DOHH2 (cell line): ENCODE measurements around the gene PURB.

Experiments
- H3F3A ChIP-seq: fragments of 200-600 bp; sonication (generic), shearing (Covaris generic); 2 replicates; pipeline ENCODE4 v1.6.0; 2016; ENCODE audit warnings: antibody characterized with exemption, mild to moderate bottlenecking; ENCODE audit not compliant: control insufficient read depth, insufficient read depth
- H3K27ac ChIP-seq: fragments of 200-600 bp; sonication (generic); 2 replicates; pipeline ENCODE4 v1.5.1; 2014; ENCODE audit warnings: low read depth, mild to moderate bottlenecking, low read length, moderate library complexity
- H3K27me3 ChIP-seq: fragments of 200-600 bp; sonication (generic); 2 replicates; pipeline ENCODE4 v1.6.1; 2014; ENCODE audit warnings: mild to moderate bottlenecking, low read length, mixed read lengths; ENCODE audit not compliant: control insufficient read depth
- H3K36me3 ChIP-seq: fragments of 200-600 bp; sonication (generic); 2 replicates; pipeline ENCODE4 v1.6.1; 2014; ENCODE audit warnings: mild to moderate bottlenecking, low read length, moderate library complexity, mixed read lengths; ENCODE audit not compliant: control insufficient read depth
- H3K4me1 ChIP-seq: fragments of 200-600 bp; sonication (generic); 2 replicates; pipeline ENCODE4 v1.6.1; 2014; ENCODE audit warnings: mild to moderate bottlenecking, low read length, mixed read lengths; ENCODE audit not compliant: control insufficient read depth
- H3K4me2 ChIP-seq: fragments of 200-600 bp; sonication (generic); 2 replicates; pipeline ENCODE4 v1.6.0; 2014; ENCODE audit warnings: mild to moderate bottlenecking, low read length, moderate library complexity
- H3K4me3 ChIP-seq: fragments of 200-600 bp; sonication (generic); 2 replicates; pipeline ENCODE4 v1.5.1; 2014; ENCODE audit warnings: mild to moderate bottlenecking, low read length, mixed read lengths
- H3K79me2 ChIP-seq: fragments of 200-600 bp; sonication (generic); 2 replicates; pipeline ENCODE4 v1.6.1; 2014; ENCODE audit warnings: mild to moderate bottlenecking, low read length, mixed read lengths; ENCODE audit not compliant: control insufficient read depth
- H3K9me2 ChIP-seq: fragments of 200-600 bp; sonication (generic); replicated peaks from 2 replicates; pipeline ENCODE4 v1.6.1; 2014; ENCODE audit warnings: mild to moderate bottlenecking, low read length, mixed read lengths; ENCODE audit not compliant: control insufficient read depth
- H3K9me3 ChIP-seq: fragments of 200-600 bp; sonication (generic); 2 replicates; pipeline ENCODE4 v1.6.1; 2014; ENCODE audit warnings: antibody characterized with exemption, low read length, mixed read lengths; ENCODE audit not compliant: control insufficient read depth, insufficient read depth
- H4K20me1 ChIP-seq: fragments of 200-600 bp; sonication (generic); 2 replicates; pipeline ENCODE4 v1.6.0; 2014; ENCODE audit warnings: low read depth, mild to moderate bottlenecking, antibody characterized with exemption, low read length, moderate library complexity; ENCODE audit not compliant: control insufficient read depth, insufficient read depth
- EZH2phosphoT487 ChIP-seq: fragments of 200-600 bp; sonication (generic); IDR thresholded peaks from 2 replicates; pipeline ENCODE4 v1.6.1; 2017; ENCODE audit warnings: borderline replicate concordance, mild to moderate bottlenecking, antibody characterized with exemption, low read length, moderate library complexity, mixed read lengths
- TF ChIP-seq, protein P1 (sequence below): fragments of 200-600 bp; sonication (generic); IDR thresholded peaks from one replicate; pipeline ENCODE4 v1.5.1; 2014; ENCODE audit warnings: antibody characterized with exemption, mild to moderate bottlenecking, low read depth, low read length; ENCODE audit not compliant: poor library complexity, severe bottlenecking

The PURB gene

DNA sequence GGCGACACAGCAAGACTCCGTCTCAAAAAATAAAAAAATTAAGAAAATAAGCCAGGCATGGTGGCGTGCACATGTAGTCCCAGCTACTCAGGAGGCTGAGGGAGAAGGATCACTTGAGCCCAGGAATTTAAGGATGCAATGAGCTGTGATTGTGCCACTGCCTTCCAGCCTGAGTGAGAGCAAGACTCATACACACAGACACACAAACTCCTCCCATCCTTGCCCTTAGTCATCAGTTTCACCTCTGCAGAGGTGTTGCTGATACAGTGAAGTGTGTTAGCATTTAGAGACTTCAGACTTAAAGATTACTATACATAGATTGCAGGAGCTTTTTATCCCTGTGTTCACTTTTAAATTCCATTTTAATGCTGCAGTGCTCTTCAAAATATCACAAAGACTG, 31.9 kb downstream of the PURB start:
- TF ChIP-seq, protein P1, sequence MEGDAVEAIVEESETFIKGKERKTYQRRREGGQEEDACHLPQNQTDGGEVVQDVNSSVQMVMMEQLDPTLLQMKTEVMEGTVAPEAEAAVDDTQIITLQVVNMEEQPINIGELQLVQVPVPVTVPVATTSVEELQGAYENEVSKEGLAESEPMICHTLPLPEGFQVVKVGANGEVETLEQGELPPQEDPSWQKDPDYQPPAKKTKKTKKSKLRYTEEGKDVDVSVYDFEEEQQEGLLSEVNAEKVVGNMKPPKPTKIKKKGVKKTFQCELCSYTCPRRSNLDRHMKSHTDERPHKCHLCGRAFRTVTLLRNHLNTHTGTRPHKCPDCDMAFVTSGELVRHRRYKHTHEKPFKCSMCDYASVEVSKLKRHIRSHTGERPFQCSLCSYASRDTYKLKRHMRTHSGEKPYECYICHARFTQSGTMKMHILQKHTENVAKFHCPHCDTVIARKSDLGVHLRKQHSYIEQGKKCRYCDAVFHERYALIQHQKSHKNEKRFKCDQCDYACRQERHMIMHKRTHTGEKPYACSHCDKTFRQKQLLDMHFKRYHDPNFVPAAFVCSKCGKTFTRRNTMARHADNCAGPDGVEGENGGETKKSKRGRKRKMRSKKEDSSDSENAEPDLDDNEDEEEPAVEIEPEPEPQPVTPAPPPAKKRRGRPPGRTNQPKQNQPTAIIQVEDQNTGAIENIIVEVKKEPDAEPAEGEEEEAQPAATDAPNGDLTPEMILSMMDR: no peak
- TF ChIP-seq EZH2phosphoT487: no peak
- peaks cover 19% of the 10 kb centered on the region for H3K4me1 ChIP-seq
- peaks cover 19% of the 10 kb centered on the region for H3F3A ChIP-seq
- H3K27ac ChIP-seq: no peak overlapping the region
- peaks cover 20% of the 10 kb centered on the region for H3K36me3 ChIP-seq
- no peaks in the 10 kb centered on the region for H3K9me3 ChIP-seq
- no peak overlapping the region for H3K4me3 ChIP-seq
- H3K27me3 ChIP-seq: no peaks in the 10 kb centered on the region
- no peak overlapping the region for H3K4me2 ChIP-seq
- H3K79me2 ChIP-seq: peaks cover 15% of the 10 kb centered on the region
- H3K9me2 ChIP-seq: no peaks in the 10 kb centered on the region
- H4K20me1 ChIP-seq: no peaks in the 10 kb centered on the region

DNA sequence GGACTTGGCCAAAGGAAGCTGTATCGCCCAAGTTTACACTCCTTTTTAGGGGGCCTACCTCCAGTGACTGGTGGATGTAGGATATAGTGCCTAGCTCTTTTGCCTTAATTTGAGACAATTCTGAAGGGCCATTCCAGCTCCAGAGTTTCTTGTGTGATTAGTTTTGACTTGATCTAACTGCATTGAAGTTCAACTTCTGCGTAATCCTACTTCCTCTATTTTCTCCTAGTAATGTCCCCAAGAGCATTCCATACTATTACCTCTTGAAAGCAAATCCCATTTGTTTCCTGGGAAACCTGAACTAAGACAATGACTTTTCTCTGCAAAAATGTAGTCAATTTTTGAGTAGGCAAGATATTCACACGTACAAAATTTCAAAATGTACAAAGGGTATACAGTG, 32.7 kb downstream of the PURB start:
- peaks cover 13% of the 10 kb centered on the region for H3F3A ChIP-seq
- H3K9me3 ChIP-seq: no peaks in the 10 kb centered on the region
- no peaks in the 10 kb centered on the region for H4K20me1 ChIP-seq
- H3K27ac ChIP-seq: no peak overlapping the region
- TF ChIP-seq, protein P1: no peak
- TF ChIP-seq EZH2phosphoT487: no peak
- peaks cover 16% of the 10 kb centered on the region for H3K79me2 ChIP-seq
- peaks cover 19% of the 10 kb centered on the region for H3K4me1 ChIP-seq
- no peak overlapping the region for H3K4me3 ChIP-seq
- H3K27me3 ChIP-seq: no peaks in the 10 kb centered on the region
- H3K36me3 ChIP-seq: peaks cover 21% of the 10 kb centered on the region
- H3K9me2 ChIP-seq: no peaks in the 10 kb centered on the region
- no peak overlapping the region for H3K4me2 ChIP-seq

DNA sequence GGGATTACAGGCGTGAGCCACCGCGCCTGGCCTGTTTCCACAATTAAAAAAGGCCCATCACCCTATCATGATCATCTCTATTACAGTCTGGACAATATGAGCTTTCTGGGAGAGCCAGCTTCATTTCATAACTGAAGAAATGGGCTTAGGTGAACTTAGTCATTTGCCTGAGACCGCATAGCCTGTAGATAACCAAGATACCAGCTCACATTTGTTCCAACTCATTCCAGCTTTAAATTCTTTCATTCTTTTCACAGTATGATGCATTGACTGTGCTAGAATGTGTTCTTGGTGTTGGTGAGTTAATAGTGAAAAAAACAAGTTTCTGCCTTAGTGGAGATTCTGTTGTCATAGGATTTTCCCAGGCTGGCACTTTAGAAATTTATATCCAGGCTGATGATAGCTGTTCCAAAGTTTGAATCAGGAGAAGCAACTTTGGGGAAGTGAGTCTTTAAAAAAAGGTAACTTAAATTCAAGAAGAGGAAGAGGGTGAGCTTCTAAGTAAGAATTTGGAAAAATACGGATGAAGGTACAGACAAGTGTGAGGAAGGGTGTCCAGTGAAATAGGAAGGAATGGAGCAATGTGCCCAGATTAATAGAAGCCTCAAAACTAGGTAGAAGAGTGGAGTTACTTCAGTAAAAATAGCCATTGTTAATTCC, 35.3 kb downstream of the PURB start:
- TF ChIP-seq EZH2phosphoT487: no peak
- TF ChIP-seq, protein P1: no peak
- H3K4me2 ChIP-seq: peak overlapping the region; percentile 80

More for the DNA sequence above, 35.3 kb downstream of the PURB start:
- H3K27ac ChIP-seq: no peak overlapping the region
- H3F3A ChIP-seq: peaks cover 25% of the 10 kb centered on the region
- peak overlapping the region; percentile 88 for H3K4me3 ChIP-seq
- peaks cover 33% of the 10 kb centered on the region for H3K36me3 ChIP-seq
- H3K9me2 ChIP-seq: no peaks in the 10 kb centered on the region
- H3K79me2 ChIP-seq: peaks cover 42% of the 10 kb centered on the region
- peaks cover 16% of the 10 kb centered on the region; the same call in 1 of the 2 replicates for H4K20me1 ChIP-seq
- H3K27me3 ChIP-seq: no peaks in the 10 kb centered on the region
- H3K4me1 ChIP-seq: peaks cover 25% of the 10 kb centered on the region
- H3K9me3 ChIP-seq: no peaks in the 10 kb centered on the region
